IPS-NIHi7 (cell line): ENCODE data around the gene ASS1.

Source experiments
- DNase-seq: peaks from one replicate; pipeline ENCODE4 v3.0.0; 2012; ENCODE audit warnings: mixed read lengths; ENCODE audit errors: extremely low spot score

ASS1 gene

DNA sequence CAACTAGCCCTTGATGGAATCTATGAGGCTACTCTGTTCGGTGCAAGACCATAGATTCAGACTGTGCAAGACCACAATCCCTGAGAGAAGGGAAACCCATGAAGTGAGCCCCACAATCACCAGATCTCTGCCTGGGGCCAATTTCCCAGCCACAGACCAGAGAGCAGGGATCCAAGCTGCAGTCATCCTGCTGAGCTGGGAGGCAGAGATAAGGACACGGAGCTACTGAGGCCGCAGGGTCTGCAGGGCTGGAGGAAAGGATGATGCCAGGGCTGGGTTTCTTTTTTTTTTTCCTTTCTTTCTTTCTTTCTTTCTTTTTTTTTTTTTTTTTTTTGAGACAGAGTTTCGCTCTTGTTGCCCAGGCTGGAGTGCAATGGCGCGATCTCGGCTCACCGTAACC, 86.9 kb downstream of the ASS1 start:
- DNase-seq, result no peak

DNA sequence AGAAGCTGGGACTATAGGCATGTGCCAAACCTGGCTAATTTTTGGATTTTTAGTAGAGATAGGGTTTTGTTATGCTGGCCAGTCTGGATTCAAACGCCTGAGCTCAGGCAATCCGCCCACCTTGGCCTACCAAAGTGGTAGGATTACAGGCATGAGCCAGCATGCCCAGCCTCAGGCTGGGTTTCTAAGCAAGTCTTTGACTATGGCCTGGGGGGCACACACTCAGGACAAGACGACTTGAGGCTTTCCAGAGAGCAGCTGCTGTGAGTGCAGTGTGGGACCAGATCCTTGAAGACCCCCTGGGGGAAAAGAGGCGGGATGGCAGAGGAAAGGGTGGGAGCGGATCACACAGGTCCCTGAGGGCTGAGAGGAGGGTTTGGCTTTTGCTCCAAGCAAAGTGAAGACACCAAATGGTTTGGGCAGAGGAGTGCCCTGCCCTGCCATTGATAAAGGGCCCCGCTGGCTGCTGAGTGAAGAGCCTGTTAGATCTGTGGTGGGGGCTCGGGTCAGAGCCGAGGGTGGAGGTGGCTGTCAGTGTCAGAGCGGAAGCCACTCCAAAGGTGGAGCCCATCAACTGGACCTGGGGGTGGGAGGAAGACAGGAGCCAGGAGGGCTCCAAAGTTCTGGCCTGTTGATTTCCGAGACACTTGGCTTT, 87.8 kb downstream of the ASS1 start:
- no peak for DNase-seq

DNA sequence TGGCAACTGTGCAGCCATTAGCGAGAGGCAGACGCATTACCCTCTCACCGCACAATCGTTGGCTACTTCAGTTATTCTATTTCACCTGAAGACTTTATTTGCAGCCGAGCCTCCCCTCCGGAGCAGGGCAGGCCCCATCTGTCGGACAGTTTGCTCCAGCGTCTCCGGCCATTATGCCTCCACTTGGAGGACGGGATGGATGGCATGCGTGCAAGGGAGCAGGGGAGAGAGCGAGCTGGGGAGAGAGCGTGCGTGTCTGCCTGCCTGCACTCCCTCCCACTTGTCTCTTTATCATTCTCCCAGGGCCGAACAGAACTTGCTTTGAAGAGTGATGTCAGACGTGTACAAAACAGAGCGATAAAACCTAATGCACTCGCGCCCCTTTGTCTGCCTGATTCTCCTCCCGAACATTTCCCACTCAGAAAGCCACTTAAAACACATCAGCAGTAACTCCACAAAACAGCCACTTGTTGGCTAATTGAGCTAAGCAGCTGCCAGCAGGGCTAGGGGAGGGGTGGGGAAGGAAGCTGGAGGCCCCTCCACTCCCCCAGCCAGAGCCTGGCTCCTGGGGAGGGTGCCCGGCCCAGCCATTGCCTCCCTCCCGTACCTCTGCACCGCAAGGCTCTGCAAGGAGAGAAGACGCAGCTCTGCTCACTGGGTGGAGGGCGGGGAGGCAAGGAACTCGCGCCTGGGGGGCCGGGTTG, 91.2 kb downstream of the ASS1 start:
- DNase-seq, result no peak

DNA sequence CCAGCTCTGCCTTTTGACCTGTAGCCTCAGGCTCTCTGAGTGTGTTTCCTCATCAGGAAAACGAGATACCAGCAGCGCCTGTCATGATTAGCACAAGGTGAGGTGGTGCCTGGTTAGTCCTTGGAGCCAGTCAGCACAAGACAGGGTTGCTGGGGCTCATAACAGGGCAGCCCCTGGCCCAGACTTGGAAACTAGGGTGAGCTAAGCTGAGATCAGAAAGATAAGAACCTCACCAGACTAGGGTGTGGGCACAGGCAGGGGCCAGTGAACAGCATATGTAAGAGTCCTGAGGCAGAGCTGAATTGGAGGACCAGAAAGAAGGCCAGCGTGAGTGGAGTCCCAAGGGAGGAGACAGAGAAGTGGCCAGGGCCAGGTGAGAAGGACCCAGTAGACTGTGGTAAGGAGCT, 91.9 kb downstream of the ASS1 start:
- DNase-seq, result no peak

DNA sequence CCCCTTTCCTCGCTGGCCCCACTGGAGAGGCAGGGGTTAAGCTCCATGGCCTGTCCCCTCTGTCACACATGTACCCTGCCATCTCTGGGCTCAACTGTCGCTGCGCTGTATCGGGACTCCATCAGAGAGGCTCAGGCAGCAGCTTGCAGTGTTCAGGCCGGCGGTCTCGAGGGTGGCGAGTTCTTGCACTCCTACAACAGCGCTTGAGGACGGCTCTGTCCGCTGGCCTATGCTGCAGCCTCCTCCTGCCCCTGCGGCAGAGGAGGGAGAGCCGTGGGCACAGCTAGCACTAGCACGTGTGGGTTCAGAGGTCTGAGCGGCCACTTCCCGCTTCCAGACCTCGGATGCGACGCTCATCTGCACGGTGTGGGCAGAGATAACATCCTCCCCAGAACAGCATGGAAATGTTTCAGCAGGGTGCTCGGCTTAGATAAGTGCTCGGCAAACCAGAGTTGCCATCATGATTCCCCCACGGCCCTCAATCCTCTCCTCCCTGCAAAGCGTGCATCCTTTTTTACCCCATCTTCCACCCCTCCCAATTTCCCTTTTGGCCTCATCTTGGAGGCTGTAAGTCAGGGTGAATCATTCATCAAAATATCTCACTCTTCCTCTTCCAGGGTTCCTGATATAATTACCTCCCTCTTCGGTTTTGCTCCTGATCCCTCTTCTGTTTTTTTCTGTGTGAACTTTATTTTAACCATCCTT, 92.7 kb downstream of the ASS1 start:
- no peak for DNase-seq

DNA sequence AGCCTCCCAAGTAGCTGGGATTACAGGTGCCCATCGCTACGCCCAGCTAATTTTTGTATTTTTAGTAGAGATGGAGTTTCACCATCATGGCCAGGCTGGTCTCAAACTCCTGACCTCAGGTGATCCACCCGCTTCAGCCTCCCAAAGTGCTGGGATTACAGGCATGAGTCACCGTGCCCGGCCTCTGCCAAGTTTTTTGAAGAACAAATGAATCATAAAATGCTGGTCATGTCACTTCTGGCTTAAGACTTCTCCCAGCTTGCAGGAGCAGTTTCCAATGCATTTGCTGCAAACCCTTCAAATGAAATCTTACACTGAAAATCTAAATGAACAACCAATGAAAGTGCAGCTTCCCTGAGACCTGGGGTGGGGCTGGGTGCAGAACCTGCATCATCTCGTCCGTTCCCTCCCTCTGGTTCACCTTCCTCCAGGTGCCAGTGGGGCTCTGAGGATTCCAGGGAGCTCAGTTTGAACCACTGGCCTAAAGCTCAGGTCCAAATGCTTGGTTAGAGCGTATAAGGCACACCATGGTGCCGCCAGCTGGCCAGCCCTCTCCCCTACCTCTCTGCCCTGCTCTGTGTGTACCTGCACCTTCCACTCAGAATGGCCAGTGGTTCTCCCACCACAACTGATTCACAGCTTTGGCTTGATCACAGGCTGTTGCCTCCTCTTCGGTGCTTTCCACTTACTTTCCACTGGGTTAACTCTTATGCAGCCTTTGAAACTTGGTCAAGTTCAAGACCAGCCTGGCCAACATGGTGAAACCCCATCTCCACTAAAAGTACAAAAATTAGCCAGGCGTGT, 94.9 kb downstream of the ASS1 start:
- DNase-seq, result no peak

DNA sequence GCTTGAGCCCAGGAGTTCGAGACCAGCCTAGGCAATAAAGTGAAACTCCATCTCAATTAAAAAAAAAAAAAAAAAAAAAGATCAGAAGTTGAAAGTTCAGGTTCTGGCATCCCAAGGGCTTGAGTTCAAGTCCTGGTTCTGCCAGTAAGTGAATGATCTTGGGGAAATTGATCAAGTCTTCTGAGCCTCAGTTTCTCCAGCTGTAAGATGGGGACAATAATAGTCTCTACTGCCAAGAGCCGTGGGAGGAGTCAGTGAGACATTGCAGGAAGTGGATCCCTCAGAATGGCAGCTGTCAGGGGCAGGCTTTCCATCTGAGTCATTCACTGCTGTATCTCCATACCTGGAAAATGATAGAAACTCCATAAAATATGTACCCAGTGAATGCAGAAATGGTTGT, 96.8 kb downstream of the ASS1 start:
- no peak for DNase-seq

DNA sequence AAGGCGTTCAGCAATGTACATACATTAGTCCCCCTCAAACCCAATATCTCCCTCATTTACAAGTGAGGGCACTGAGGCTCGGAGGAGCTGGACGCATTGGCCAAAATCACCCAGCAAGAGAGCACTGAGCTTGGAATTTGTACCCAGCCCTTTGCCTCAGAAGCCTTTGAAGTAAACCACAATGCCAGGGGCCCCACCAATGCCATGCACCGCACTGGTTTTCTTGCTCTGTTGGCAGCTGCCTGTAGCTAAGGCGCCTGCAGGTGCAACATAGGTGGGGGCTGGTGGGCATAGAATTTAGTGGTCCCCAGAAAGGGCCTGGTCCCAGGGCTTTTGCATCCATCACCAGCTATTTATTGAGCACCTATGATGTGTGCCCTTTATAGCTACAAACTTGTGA, 97.3 kb downstream of the ASS1 start:
- no peak for DNase-seq

DNA sequence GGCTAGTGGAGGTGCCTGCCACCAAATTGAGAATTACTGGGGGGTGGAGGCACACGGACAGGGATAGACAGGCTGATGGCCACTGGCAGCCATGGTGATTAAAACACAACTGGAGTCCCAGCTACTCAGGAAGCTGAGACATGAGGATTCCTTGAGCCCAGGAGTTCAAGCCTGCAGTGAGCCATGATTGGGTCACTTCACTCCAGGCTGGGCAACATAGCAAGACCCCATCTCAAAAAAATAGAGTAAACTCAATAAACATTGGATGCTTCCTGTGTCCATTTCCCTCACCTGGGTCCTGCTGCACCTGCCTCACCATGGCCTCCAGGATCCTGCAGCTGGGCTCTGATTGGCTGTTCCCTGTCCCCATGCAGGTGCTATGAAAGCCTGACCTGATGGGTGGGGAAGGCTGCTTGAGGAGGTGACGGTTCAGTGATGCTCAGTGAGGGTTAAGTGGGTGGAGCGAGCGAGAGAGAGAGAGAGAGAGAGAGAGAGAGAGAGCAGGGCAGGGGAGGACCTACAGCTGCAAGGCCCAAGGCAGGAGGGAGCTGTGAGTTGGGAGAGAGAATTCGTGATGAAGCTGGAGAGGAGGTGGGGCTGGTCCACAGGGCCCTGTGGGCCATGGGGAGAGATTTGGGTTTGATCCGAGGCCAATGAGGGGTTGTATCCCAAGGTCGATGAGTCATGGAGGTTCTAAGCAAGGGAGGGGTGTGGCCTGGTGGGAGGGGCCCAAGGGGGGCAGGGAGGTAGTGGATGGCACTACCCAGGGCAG, 97.9 kb downstream of the ASS1 start:
- DNase-seq, result no peak

DNA sequence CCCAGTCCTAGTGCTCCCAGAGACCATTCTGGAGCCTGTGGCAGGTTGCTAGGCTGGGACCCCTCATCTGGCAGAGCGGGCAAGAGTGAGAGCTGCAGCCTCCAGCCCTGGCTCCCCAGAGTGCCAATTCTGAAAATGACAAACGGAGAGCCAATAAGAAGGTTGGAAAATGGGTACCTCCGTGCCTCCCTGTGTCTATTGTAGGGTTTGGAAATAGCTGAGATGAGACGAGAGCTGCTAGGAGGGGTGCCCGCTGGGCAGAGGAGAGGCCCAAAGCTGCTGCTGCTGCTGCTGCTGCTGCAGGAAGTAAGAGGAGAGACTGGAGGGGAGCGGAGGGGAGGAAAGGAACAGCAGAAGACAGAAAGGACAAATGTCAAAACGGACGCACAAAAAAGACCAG, 98.6 kb downstream of the ASS1 start:
- no peak for DNase-seq

DNA sequence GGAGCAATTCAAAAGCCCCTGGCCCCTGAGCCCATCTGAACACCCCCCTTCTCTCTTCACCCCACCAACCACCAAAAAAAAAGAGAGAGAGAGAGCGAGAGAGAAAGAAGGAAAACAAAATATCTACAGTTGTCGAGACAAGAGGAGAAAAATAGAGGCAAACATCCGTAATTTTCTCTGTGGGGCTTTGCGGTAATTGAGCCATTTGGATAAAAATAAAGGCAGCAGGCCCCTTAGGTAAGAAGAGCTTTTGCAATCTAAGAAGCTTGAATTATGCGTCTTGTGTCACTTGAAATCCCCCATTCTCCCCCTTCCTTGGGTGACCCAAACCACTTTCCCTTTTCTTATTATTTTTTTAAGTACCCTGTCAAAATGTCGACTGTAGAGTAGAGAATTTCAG, 99.1 kb downstream of the ASS1 start:
- no peak for DNase-seq

DNA sequence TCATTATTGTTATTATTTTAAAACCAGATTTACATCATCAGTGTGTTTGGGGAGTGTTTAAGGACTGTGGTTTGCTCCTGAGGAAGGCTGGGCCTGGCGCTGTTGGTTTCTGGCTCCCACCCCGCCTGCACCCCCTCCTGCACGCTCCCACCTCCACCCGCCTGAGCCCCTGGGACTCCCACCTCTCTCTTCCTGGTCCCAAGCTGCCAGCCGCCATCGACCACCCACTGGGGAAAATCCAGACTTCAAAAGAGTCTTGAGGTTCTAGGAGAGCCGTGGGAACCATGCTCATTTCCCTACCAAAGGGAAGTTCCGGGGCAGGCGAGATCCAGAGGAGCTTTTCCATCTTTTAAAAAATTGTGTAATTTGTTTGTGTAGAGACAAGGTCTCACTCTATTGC, 99.6 kb downstream of the ASS1 start:
- no peak for DNase-seq

DNA sequence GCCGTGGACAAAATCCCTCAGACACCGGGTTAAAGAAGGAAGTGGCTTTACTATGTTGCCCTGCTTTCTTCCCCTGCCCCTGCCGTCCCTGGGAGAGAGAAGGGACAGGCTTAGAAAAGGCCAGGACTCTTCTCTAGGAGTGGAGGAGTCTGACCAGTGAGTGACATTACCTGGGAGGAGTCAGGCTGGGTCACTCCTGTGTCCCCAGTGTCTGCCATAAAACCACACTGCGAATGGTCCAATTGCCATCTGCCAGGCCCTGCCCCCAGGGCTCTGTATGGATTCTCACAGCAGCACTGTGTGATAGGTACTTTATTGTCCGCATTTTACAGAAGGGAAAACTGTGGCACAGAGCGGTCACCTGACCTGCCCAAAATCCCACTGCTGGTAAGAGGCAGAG, 103.3 kb downstream of the ASS1 start:
- DNase-seq, result no peak

DNA sequence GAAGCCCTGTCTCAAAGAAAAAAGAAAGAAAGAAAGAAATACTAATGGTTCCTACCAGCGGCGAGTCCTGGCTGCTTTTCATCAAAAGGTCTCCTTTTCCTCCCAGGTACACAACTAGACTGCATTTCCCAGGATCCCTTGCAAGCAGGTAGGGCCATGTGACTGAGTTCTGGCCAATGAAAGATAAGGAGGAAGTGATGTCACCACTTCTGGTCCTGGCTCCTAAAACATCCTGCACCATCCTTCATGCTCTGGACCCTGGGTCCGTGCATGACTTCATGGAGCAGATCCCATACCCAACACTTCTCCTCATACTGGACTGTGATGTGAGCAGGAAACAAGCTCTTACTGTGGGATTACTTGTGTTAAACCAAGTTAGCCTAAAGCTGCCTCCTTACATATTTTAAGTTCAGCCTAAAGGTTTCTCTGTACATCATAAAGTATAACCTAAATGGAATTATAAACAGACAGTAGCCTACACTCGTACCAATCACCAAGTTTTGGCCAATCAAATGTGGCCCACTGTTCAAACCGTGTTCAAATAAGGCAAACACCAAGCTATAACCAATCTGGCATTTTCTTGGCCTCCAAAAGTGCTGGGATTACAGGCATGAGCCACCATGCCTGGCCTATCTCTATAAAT, 104.5 kb downstream of the ASS1 start:
- DNase-seq, result no peak
